MG63 (cell line): ENCODE measurements around the gene RHBDD1. TPM values are rescaled to one million over a fixed set of nuclear protein-coding genes. Genes with fewer than 3 reads are reported as not detected.

Source experiments
- DNase-seq: peaks from one replicate; pipeline ENCODE4 v3.0.0-alpha.2; 2020
- H3K27me3 ChIP-seq: fragments of 250-450 bp; sonication (Bioruptor Pico); 2 replicates; pipeline ENCODE4 v1.5.1; 2020; ENCODE audit warnings: mild to moderate bottlenecking, moderate library complexity
- H3K36me3 ChIP-seq: fragments of 250-450 bp; sonication (Bioruptor Pico); 2 replicates; pipeline ENCODE4 v1.5.1; 2020; ENCODE audit warnings: mild to moderate bottlenecking, moderate library complexity
- H3K4me3 ChIP-seq: fragments of 250-450 bp; sonication (Bioruptor Pico); 2 replicates; pipeline ENCODE4 v1.5.1; 2020; ENCODE audit warnings: mild to moderate bottlenecking, moderate library complexity
- H3K9me3 ChIP-seq: fragments of 250-450 bp; sonication (Bioruptor Pico); 2 replicates; pipeline ENCODE4 v1.5.1; 2020; ENCODE audit warnings: mild to moderate bottlenecking, moderate library complexity
- total RNA-seq: library from RNA; depleted of rRNA; stranded (reverse); fragments of >200 nt; shearing (Covaris generic); gene quantifications from 2 replicates; pipeline ENCODE4 v1.2.3, GENCODE V29; 2014; ENCODE audit warnings: low replicate concordance

Gene RHBDD1
- total RNA-seq, 1 experiment from 2014 or later, result 19.6 TPM

DNA sequence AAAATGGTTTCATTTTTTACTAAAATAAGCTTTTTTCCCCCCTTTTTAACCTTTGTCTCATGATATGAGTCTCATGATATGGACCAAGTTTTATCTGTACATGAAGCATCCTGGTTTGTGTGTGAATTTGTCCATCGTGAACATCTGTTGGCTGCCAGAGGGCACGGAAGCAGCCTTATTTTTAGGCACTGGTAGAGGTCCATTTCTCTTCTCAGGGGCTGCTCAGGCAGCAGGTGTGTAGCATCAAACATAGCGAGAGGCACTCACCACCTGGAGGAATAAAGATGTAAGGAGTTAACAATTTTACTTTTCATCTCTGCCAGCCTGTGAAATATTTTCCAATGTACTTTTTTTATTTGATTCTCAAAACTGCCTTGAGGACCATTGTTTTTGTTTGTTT is 134.5 kb downstream of the RHBDD1 start:
- H3K36me3 ChIP-seq, result no peaks in the 10 kb centered on the region
- no peak for DNase-seq
- H3K4me3 ChIP-seq, result no peak overlapping the region
- no peaks in the 10 kb centered on the region for H3K9me3 ChIP-seq
- no peaks in the 10 kb centered on the region for H3K27me3 ChIP-seq

- Histone ChIP-seq H3K36me3 (no peaks in the 10 kb centered on the region), H3K4me3 (no peak overlapping the region), H3K9me3 (no peaks in the 10 kb centered on the region), H3K27me3 (no peaks in the 10 kb centered on the region)
- no peak for DNase-seq
These were observed 135.2 kb downstream of the RHBDD1 start for GRCh38 chr2:226971084-226971483.

GRCh38 chr2:226971770-226972169 is 135.9 kb downstream of the RHBDD1 start:
- DNase-seq, result no peak
- H3K9me3 ChIP-seq, result no peaks in the 10 kb centered on the region
- H3K36me3 ChIP-seq, result no peaks in the 10 kb centered on the region
- H3K27me3 ChIP-seq, result no peaks in the 10 kb centered on the region
- H3K4me3 ChIP-seq, result no peak overlapping the region

DNA sequence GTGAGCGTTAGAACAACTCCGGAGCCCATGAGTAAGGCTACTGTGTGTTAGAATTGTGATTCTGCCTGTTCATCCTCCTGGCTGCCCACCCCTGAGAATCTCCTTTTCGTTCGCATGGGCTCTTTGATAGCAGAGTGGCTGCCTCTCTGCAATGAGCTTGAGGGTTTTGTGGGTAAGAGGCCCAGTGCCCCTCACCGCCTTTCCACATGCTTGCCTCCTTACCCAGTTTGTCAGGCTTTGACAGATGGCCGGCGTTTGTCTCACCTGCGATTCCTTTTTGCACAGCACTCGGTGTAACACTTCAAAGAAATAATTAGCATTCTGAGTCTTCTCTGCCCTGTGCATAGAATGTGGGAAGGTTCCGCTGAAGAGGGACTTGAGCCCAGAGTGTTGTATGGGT is 138.0 kb downstream of the RHBDD1 start:
- H3K27me3 ChIP-seq, result no peaks in the 10 kb centered on the region
- no peaks in the 10 kb centered on the region for H3K36me3 ChIP-seq
- H3K4me3 ChIP-seq, result no peak overlapping the region
- H3K9me3 ChIP-seq, result no peaks in the 10 kb centered on the region
- no peak for DNase-seq

DNA sequence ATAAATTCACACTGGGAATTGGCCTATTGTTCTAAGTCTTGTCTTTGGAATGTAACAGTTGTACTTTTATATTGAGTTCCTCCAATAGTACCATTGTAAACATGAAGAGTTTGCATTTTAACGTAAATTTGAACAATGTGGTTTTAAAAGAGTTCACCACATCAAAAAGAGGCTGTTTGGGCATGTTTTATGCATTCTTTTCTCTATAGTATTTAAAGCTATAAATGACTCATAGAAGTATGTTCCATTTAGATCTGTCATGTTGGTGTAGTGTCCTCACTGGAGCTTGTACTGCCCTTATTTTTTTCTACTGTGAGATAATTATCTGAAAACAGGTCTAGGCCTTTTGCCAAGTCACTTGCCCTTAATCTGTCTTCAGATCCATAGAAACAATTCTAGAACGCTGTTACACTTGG is 141.9 kb downstream of the RHBDD1 start:
- H3K9me3 ChIP-seq, result no peaks in the 10 kb centered on the region
- no peak overlapping the region for H3K4me3 ChIP-seq
- H3K36me3 ChIP-seq, result no peaks in the 10 kb centered on the region
- DNase-seq, result no peak
- H3K27me3 ChIP-seq, result no peaks in the 10 kb centered on the region

DNA sequence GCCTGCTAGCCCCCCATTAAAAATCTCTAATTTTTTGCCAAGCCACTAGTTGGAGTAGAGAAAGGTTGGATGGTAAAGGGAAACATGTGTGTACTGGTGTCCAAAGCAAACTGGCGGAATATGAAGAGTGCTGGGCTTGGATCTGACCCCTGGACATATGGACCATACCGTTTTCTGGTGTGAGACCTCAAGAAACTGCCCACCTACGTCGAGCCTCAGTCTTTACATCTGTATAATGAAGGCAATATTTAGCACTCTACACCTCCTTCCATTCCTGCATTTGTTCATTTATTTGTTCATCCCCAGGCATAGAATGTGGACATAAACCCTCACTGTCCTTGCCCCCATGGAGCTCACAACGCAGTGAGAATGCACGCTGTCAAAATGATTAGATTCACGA is 142.4 kb downstream of the RHBDD1 start:
- no peaks in the 10 kb centered on the region for H3K36me3 ChIP-seq
- H3K27me3 ChIP-seq, result no peaks in the 10 kb centered on the region
- no peak for DNase-seq
- no peaks in the 10 kb centered on the region for H3K9me3 ChIP-seq
- H3K4me3 ChIP-seq, result no peak overlapping the region

DNA sequence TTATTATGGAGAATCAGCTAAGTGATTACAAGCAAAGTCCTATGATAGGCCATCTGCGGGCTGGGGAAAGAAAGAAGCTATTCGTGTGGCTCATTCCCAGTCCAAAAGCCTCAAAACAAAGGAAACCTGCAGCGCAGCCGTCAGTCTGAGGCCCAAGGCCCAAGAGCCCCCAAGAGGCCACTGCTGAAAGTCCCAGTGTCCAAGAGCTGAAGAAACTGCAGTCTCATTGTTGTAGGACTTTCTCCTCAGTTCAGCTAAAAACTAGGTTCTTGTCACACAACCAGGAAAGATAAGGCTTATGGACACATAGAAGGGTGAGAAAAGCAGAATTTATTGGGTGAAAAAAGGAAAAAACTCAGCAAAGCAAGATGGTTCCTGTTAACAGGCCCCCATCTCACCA is 143.2 kb downstream of the RHBDD1 start:
- no peak for DNase-seq
- no peak overlapping the region for H3K4me3 ChIP-seq
- no peaks in the 10 kb centered on the region for H3K9me3 ChIP-seq
- no peaks in the 10 kb centered on the region for H3K36me3 ChIP-seq
- no peaks in the 10 kb centered on the region for H3K27me3 ChIP-seq

GRCh38 chr2:226981791-226982326 is 146.0 kb downstream of the RHBDD1 start:
- Histone ChIP-seq H3K9me3 (no peaks in the 10 kb centered on the region), H3K36me3 (no peaks in the 10 kb centered on the region), H3K4me3 (no peak overlapping the region), H3K27me3 (no peaks in the 10 kb centered on the region)
- DNase-seq, result no peak

DNA sequence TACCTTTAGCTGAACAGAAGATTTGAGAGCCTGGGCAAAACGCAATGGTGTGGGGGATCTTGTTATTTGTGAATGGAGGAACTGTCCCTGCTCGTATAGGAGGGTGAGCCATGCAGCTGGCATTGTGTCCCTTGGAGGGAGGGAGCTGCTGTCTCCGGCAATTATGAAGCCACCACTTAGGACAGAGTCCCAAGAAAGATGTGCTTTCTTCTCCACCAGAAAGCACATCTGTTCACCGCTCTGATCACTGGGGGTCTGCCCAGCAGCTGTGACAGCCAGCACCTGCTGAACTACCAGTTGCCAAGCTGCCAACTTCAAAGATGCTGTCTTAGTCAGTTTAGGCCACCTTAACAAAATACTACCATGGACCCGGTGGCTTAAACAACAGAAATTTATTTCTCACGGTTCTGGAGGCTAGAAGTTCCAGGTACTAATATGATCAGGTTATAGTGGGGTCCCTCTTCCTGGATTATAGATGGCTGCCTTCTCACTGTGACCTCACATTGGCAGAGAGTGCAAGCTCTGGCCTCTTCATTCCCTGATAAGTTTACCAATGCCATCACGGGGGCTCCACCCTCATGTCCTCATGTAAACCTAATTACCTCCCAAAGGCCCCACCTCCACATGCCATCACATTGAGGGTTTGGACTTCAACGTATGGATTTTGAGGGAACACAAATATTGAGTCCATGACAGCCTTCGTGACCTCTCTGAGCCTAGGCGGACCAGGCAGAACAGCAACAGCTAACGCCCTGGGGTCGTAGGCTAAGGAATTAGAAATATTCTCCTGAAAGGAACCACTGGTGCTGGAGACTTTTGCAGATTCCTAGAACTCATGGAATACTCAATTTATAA is 148.3 kb downstream of the RHBDD1 start:
- no peak overlapping the region for H3K4me3 ChIP-seq
- H3K27me3 ChIP-seq, result no peaks in the 10 kb centered on the region
- no peak for DNase-seq
- H3K9me3 ChIP-seq, result no peaks in the 10 kb centered on the region
- H3K36me3 ChIP-seq, result no peaks in the 10 kb centered on the region

DNA sequence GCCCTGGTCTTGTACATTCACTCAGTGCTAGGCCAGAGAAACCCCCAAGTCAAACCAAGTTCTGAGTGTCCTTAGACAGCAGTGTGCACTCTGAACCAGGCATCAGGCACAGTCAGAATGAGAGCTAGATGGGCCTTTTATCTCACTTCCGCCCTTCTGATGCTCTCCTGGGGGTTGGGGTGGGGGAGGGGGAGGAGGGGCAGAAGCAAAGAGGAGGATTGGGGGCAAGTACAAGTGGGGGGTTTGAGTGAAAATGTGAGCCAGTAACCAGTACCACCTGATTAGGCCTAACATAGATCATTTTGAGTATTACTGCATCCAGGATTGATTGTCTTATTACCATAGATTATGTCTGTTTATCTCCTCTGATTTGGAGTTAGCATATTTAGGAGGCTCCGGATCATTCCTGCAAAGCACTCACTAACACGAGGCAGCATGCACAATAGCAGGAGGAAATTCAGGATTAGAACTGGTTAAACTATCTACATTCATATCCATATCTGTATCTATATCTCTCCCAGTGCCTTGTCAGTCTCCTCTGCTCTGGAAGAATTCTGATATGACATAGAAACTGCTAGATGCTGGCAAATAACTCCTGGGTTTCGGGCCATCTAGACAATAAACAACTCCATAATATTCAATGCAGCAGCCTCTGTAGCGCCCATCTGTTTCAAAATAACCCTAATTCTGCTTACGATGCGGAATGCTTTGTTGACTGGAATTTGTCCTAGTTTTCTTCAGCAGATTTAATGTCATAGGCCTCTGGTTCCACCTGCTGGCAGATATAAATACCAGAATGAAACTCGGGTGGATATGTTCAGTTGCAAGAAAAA is 149.1 kb downstream of the RHBDD1 start:
- Histone ChIP-seq H3K9me3 (no peaks in the 10 kb centered on the region), H3K4me3 (no peak overlapping the region), H3K36me3 (no peaks in the 10 kb centered on the region), H3K27me3 (no peaks in the 10 kb centered on the region)
- peak; percentile 5 for DNase-seq

- no peaks in the 10 kb centered on the region for H3K9me3 ChIP-seq
- H3K36me3 ChIP-seq, result no peaks in the 10 kb centered on the region
- no peak overlapping the region for H3K4me3 ChIP-seq
- DNase-seq, result no peak
- no peaks in the 10 kb centered on the region for H3K27me3 ChIP-seq
These were observed 149.7 kb downstream of the RHBDD1 start for GRCh38 chr2:226985583-226985946.

DNA sequence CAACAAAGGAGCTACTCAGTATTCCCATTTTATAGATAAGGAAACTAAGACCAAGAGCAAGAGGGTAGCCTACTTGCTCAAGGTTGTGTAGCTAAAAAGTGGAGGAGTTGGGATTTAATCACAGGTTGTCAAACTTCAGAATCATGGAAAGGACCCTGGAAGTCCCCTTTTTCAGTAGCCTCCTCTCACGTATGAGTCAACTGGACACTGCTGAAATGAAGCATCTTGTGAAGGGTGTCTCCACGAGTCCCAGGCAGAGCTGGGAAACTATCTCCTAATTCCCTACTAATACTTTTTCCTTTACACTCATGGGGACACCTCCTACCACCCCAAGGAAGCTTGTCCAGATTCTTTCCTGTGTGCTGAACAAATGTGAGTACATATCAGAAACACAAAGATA is 155.8 kb downstream of the RHBDD1 start:
- Histone ChIP-seq H3K4me3 (no peak overlapping the region), H3K9me3 (no peaks in the 10 kb centered on the region), H3K27me3 (no peaks in the 10 kb centered on the region), H3K36me3 (no peaks in the 10 kb centered on the region)
- no peak for DNase-seq

GRCh38 chr2:226993171-226993570 is 157.3 kb downstream of the RHBDD1 start:
- no peaks in the 10 kb centered on the region for H3K9me3 ChIP-seq
- no peak for DNase-seq
- H3K4me3 ChIP-seq, result no peak overlapping the region
- H3K36me3 ChIP-seq, result no peaks in the 10 kb centered on the region
- H3K27me3 ChIP-seq, result no peaks in the 10 kb centered on the region

GRCh38 chr2:226994775-226995174 is 158.9 kb downstream of the RHBDD1 start:
- H3K9me3 ChIP-seq, result no peaks in the 10 kb centered on the region
- no peak overlapping the region for H3K4me3 ChIP-seq
- no peaks in the 10 kb centered on the region for H3K36me3 ChIP-seq
- H3K27me3 ChIP-seq, result no peaks in the 10 kb centered on the region
- DNase-seq, result no peak

- H3K27me3 ChIP-seq, result no peaks in the 10 kb centered on the region
- H3K4me3 ChIP-seq, result no peak overlapping the region
- peak; percentile 89 for DNase-seq
- no peaks in the 10 kb centered on the region for H3K9me3 ChIP-seq
- H3K36me3 ChIP-seq, result no peaks in the 10 kb centered on the region
These were observed 159.8 kb downstream of the RHBDD1 start for GRCh38 chr2:226995625-226996041.

- Histone ChIP-seq H3K4me3 (no peak overlapping the region), H3K27me3 (no peaks in the 10 kb centered on the region), H3K36me3 (no peaks in the 10 kb centered on the region), H3K9me3 (no peaks in the 10 kb centered on the region)
- DNase-seq, result no peak
These were observed 163.8 kb downstream of the RHBDD1 start for GRCh38 chr2:226999661-227000060.

DNA sequence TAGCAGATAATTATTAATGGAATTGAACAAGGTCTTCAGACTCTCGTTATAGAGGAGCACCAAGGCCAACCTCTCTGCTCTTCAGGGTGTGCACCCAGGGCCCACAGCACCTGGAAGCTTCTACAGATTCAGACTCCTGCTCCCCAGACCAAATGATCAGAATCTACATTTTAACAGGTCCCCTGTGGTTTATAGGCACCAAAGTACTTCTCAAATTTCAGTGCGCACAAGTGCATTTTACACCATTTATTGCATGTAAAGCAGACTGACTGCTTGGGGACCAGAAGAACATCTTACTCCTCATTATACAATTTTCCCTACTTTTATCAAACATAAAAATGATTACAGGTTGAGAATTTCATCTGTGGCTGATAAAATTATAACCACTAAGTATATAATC is 164.3 kb downstream of the RHBDD1 start:
- Histone ChIP-seq H3K27me3 (no peaks in the 10 kb centered on the region), H3K4me3 (no peak overlapping the region)

More for the DNA sequence above, 164.3 kb downstream of the RHBDD1 start:
- H3K9me3 ChIP-seq, result no peaks in the 10 kb centered on the region
- H3K36me3 ChIP-seq, result no peaks in the 10 kb centered on the region
- no peak for DNase-seq
